HG02763 (cell line): ENCODE data around the gene CFAP90.

Source experiments
- ATAC-seq: cut with Tn5 transposase; IDR thresholded peaks from one replicate; pipeline ENCODE4 v1.9.1; 2021; ENCODE audit warnings: mild to moderate bottlenecking, moderate library complexity; ENCODE audit not compliant: unreplicated experiment

Gene CFAP90

GRCh38 chr5:7850395-7851239, at the start of gene CFAP90:
Gene CFAP90, minus strand, starts transcription at chr5:7851133. Its CDS starts 112 bp downstream, at chr5:7851021.
- no peak for ATAC-seq

- no peak for ATAC-seq
Observed at GRCh38 chr5:7897014-7897600, 46.2 kb upstream of the CFAP90 start.

GRCh38 chr5:7894860-7895259, 43.9 kb upstream of the CFAP90 start:
- ATAC-seq, result peak; percentile 93

- peak; percentile 8 for ATAC-seq
Observed at GRCh38 chr5:7894439-7894838, 43.5 kb upstream of the CFAP90 start.

GRCh38 chr5:7888901-7889300, 38.0 kb upstream of the CFAP90 start:
- no peak for ATAC-seq

- no peak for ATAC-seq
Observed at GRCh38 chr5:7886849-7887475, 36.0 kb upstream of the CFAP90 start.

GRCh38 chr5:7884491-7885267, 33.7 kb upstream of the CFAP90 start:
- ATAC-seq, result no peak

- ATAC-seq, result no peak
Observed at GRCh38 chr5:7882926-7883325, 32.0 kb upstream of the CFAP90 start.

- ATAC-seq, result no peak
Observed at GRCh38 chr5:7881816-7882215, 30.9 kb upstream of the CFAP90 start.

GRCh38 chr5:7881091-7881490, 30.2 kb upstream of the CFAP90 start:
- no peak for ATAC-seq

GRCh38 chr5:7878381-7878873, 27.5 kb upstream of the CFAP90 start:
- peak; percentile 95 for ATAC-seq

- ATAC-seq, result no peak
Observed at GRCh38 chr5:7877851-7878250, 26.9 kb upstream of the CFAP90 start.

GRCh38 chr5:7876867-7877266, 25.9 kb upstream of the CFAP90 start:
- ATAC-seq, result no peak

GRCh38 chr5:7875151-7875550, 24.2 kb upstream of the CFAP90 start:
- no peak for ATAC-seq

- no peak for ATAC-seq
Observed at GRCh38 chr5:7874639-7875038, 23.7 kb upstream of the CFAP90 start.

GRCh38 chr5:7873216-7873615, 22.3 kb upstream of the CFAP90 start:
- ATAC-seq, result no peak

- no peak for ATAC-seq
Observed at GRCh38 chr5:7872517-7873130, 21.7 kb upstream of the CFAP90 start.

GRCh38 chr5:7871653-7872052, 20.7 kb upstream of the CFAP90 start:
- ATAC-seq, result peak; percentile 16

- peak; percentile 30 for ATAC-seq
Observed at GRCh38 chr5:7869474-7870136, 18.7 kb upstream of the CFAP90 start.
